Right atrium auricular region (tissue), 2 donors: ENCODE results near the gene RPTOR. TPM values are rescaled to one million over a fixed set of nuclear protein-coding genes. Genes with fewer than 3 reads are reported as not detected.

ENCODE experiments used
- DNase-seq: peaks from one replicate; pipeline ENCODE4 v3.0.0-alpha.2; 2019; ENCODE audit warnings: low spot score
- H3K27ac ChIP-seq, 2 donors: fragments of 200-600 bp; sonication (generic); 1 replicate in 1 of 2; 2 replicates in 1 of 2; pipeline ENCODE4 v1.5.1; 2016 to 2019
- H3K27me3 ChIP-seq, 2 donors: fragments of 200-600 bp; sonication (generic); one replicate each; pipeline versions ENCODE4 v1.5.1 to v1.6.0; 2017 to 2019
- H3K36me3 ChIP-seq: fragments of 200-600 bp; sonication (generic); one replicate; pipeline ENCODE4 v1.5.1; 2016
- H3K4me1 ChIP-seq, 2 donors: fragments of 200-600 bp; sonication (generic); one replicate each; pipeline versions ENCODE4 v1.5.1 to v1.6.0; 2017 to 2019
- H3K4me3 ChIP-seq, 2 donors: fragments of 200-600 bp; sonication (generic); 1 replicate in 1 of 2; 2 replicates in 1 of 2; pipeline ENCODE4 v1.5.1; 2017 to 2019; ENCODE audit warnings: mild to moderate bottlenecking in 1 of 2, moderate library complexity in 1 of 2
- H3K9me3 ChIP-seq, 2 donors: fragments of 200-600 bp; sonication (generic); one replicate each; pipeline ENCODE4 v1.5.1; 2019
- CTCF ChIP-seq, 2 donors: fragments of 200-600 bp; sonication (generic); IDR thresholded peaks; one replicate each; pipeline ENCODE4 v1.5.1; 2019; ENCODE audit warnings: antibody characterized with exemption in 2 of 2
- total RNA-seq, 2 donors: library from RNA; depleted of rRNA; stranded (reverse); fragments of >200 nt; gene quantifications; one replicate each; pipeline ENCODE4 v1.1.0, GENCODE V29; 2016

The RPTOR gene
- total RNA-seq, 2 donors from 2014 or later, result 19.9 to 22.6 TPM

DNA sequence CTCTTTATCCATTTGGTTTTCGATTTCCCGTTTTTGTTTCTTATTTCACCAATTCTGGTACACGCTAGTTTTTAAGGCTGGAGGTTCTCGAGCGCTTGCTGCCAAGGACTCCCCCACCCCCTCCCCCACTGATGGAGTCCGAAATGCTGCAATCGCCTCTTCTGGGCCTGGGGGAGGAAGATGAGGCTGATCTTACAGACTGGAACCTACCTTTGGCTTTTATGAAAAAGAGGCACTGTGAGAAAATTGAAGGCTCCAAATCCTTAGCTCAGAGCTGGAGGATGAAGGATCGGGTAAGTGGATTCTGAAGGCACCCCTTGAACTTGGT is 825 bp downstream of the RPTOR start:
- no peaks in the 10 kb centered on the region for H3K9me3 ChIP-seq
- no peak for TF ChIP-seq CTCF (IDR thresholded peaks at IDR 0.05)
- peak overlapping the region in 1 of 2 donors; percentile 83 for H3K27ac ChIP-seq
- H3K27me3 ChIP-seq, result no peaks in the 10 kb centered on the region
- peaks cover 0 to 28% of the 10 kb centered on the region in 2 donors for H3K4me1 ChIP-seq
- peak overlapping the region; percentile 91 to 96 for H3K4me3 ChIP-seq
- DNase-seq, result no peak
- H3K36me3 ChIP-seq, result no peaks in the 10 kb centered on the region

GRCh38 chr17:80546267-80546666 is 1.6 kb downstream of the RPTOR start:
- Histone ChIP-seq H3K9me3 (no peaks in the 10 kb centered on the region), H3K27ac (no peak overlapping the region), H3K4me1 (peaks cover 0 to 28% of the 10 kb centered on the region in 2 donors), H3K27me3 (no peaks in the 10 kb centered on the region), H3K36me3 (no peaks in the 10 kb centered on the region), H3K4me3 (no peak overlapping the region)
- TF ChIP-seq CTCF (IDR thresholded peaks at IDR 0.05), result no peak
- DNase-seq, result no peak

DNA sequence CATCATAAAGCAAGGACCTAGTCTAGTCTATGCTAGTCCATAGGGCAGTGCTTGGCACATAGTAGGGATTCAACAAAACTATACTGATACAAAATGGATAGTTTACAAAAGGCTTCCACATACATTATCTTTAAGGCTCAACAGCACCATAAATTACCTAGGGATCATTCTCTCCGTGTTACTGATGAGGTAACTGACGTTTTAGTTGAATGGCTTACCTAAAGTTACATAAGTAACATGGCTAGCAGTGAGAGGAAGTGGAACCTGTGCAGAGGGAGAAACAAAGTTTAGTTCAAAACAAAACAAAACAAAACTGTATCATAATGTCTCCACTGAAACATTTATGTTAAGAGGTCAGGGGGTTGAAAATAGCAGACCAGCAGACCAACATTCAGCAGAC is 7.9 kb downstream of the RPTOR start:
- Histone ChIP-seq H3K27me3 (no peaks in the 10 kb centered on the region), H3K27ac (no peak overlapping the region), H3K4me3 (no peak overlapping the region), H3K9me3 (no peaks in the 10 kb centered on the region), H3K36me3 (no peaks in the 10 kb centered on the region), H3K4me1 (peaks cover 0 to 4% of the 10 kb centered on the region in 2 donors)
- no peak for DNase-seq
- TF ChIP-seq CTCF (IDR thresholded peaks at IDR 0.05), result no peak

DNA sequence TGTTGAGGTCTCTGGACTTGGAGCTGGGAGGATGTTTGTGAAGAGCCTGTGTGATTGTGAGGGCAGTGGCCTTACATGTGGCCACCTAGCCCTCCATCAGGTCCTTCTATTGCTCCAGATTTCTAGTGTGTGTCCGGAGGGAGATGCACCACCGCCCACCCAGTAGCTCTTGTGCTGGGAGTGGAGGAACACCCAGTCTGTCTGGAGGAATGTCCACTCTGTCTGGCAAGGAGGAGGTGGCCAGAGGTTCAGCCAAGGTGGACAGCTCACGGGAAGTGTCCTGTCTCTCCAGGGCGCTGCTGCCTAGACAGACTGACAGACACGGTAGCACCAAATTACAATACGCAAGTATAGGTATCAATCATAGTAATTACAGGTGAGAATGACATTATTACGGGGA is 10.6 kb downstream of the RPTOR start:
- DNase-seq, result no peak
- no peak for TF ChIP-seq CTCF (IDR thresholded peaks at IDR 0.05)
- Histone ChIP-seq H3K4me1 (no peaks in the 10 kb centered on the region), H3K4me3 (no peak overlapping the region), H3K9me3 (no peaks in the 10 kb centered on the region), H3K36me3 (no peaks in the 10 kb centered on the region), H3K27me3 (no peaks in the 10 kb centered on the region), H3K27ac (no peak overlapping the region)

- Histone ChIP-seq H3K9me3 (no peaks in the 10 kb centered on the region), H3K4me1 (no peaks in the 10 kb centered on the region), H3K27me3 (no peaks in the 10 kb centered on the region), H3K27ac (no peak overlapping the region), H3K4me3 (no peak overlapping the region), H3K36me3 (no peaks in the 10 kb centered on the region)
- no peak for TF ChIP-seq CTCF (IDR thresholded peaks at IDR 0.05)
- DNase-seq, result no peak
These were observed 13.4 kb downstream of the RPTOR start for GRCh38 chr17:80558046-80558445.

GRCh38 chr17:80559825-80560251 is 15.2 kb downstream of the RPTOR start:
- H3K27ac ChIP-seq, result no peak overlapping the region
- no peaks in the 10 kb centered on the region for H3K36me3 ChIP-seq
- H3K4me1 ChIP-seq, result no peaks in the 10 kb centered on the region
- H3K27me3 ChIP-seq, result no peaks in the 10 kb centered on the region
- DNase-seq, result no peak
- H3K4me3 ChIP-seq, result no peak overlapping the region
- TF ChIP-seq CTCF (IDR thresholded peaks at IDR 0.05), result no peak
- no peaks in the 10 kb centered on the region for H3K9me3 ChIP-seq
